GM10266 (cell line): ENCODE results near the gene FBXO31.
"Not testable (repeated sequence)": the region's sequence is repeated elsewhere in the genome, so short reads cannot be mapped to it uniquely, and the experiment has no call there.

ENCODE experiments used
- DNase-seq: peaks from one replicate; pipeline ENCODE4 v3.0.0; 2012; ENCODE audit errors: extremely low spot score
- TF ChIP-seq, protein P1 (sequence below): IDR thresholded peaks from 2 replicates; pipeline ENCODE4 v1.5.1; 2012; ENCODE audit warnings: mild to moderate bottlenecking, low read depth; ENCODE audit not compliant: control insufficient read depth, insufficient read depth; ENCODE audit errors: missing control alignments

The FBXO31 gene

DNA sequence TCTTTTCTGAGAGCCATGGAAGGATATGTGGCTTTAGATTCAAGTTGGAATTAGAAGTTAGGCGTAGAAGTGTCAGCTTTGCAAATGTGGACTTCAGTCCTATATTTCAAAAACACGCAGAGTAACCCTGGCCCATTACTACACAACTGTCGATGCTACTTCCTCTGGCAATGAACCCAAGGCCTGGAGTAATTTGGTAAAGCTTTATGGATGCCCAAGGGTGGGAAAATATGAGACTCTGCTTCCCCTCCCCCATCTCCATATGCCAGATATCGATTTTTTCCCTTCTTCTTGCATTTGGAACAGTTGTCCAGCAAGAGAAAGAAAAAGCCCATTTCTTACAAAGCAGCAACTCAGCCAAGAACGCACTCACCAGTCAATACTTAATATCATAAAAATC, 5.7 kb upstream of the FBXO31 start:
- TF ChIP-seq, protein P1, sequence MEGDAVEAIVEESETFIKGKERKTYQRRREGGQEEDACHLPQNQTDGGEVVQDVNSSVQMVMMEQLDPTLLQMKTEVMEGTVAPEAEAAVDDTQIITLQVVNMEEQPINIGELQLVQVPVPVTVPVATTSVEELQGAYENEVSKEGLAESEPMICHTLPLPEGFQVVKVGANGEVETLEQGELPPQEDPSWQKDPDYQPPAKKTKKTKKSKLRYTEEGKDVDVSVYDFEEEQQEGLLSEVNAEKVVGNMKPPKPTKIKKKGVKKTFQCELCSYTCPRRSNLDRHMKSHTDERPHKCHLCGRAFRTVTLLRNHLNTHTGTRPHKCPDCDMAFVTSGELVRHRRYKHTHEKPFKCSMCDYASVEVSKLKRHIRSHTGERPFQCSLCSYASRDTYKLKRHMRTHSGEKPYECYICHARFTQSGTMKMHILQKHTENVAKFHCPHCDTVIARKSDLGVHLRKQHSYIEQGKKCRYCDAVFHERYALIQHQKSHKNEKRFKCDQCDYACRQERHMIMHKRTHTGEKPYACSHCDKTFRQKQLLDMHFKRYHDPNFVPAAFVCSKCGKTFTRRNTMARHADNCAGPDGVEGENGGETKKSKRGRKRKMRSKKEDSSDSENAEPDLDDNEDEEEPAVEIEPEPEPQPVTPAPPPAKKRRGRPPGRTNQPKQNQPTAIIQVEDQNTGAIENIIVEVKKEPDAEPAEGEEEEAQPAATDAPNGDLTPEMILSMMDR = no peak
- DNase-seq = no peak

DNA sequence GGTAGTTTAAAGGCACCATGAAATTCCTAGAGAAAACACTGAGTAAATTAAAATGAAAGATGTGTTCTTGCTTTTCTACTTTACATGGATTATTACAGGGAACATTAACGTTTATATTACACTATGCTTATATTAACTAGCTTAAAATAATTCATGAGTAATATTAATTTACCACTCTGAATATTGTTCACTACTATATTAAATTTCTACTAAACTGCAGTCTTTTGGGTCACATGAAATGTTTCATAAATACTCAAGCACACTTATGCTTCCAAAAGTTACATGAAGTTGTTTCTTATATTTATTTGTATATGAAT, 5.2 kb upstream of the FBXO31 start:
- TF ChIP-seq, protein P1 = no peak
- no peak for DNase-seq

DNA sequence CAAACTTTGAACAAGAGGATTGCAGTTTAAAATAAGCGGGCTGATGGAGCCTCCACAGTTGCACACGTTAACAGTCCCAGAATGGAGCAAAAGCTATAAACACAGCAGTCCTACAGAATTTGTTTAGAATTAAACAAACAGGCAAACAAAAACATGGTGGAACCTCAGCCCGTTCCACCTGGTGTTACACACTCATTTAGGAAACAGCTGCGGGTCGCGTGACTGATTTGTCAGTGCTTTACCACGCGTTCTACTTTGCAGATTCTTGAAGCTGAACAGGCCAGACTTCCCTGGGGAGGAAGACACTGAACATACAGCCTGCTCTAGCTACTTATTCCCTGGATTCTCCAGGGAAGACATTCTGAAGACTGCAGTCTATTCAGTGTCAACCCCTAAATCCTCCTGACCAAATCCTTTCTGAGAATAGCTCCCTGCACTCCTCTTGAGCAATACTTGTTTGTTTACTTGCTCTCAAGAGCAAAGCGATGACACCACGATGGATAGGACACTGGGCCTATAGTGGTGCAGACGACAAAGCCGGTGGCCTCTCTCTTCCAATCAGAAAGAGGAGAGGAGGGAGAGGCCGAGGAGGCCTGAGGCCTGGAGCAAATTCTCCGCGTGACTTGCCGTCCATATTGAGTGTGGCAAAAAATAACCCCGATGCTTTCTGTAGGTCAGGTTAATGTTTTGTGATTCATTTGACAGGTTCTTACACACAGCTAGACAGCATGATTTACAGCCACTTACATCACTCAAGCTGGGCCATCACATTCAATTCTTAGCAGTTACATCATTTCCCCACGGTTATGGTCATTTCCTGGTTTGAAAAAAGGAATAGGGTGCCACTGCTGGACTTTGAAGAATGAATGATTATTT, 4.6 kb upstream of the FBXO31 start:
- DNase-seq = peak; percentile 91
- TF ChIP-seq, protein P1 = no peak

DNA sequence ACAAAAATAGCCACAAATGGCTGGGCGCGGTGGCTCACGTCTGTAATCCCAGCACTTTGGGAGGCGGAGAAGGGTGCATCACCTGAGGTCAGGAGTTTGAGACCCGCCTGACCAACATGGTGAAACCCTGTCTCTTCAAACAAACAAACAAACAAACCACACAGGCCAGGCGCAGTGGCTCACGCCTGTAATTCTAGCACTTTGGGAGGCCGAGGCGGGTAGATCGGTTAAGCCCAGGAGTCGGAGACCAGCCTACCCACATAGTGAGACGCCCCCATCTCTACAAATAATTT, 1.2 kb upstream of the FBXO31 start:
- not testable (repeated sequence) for DNase-seq

DNA sequence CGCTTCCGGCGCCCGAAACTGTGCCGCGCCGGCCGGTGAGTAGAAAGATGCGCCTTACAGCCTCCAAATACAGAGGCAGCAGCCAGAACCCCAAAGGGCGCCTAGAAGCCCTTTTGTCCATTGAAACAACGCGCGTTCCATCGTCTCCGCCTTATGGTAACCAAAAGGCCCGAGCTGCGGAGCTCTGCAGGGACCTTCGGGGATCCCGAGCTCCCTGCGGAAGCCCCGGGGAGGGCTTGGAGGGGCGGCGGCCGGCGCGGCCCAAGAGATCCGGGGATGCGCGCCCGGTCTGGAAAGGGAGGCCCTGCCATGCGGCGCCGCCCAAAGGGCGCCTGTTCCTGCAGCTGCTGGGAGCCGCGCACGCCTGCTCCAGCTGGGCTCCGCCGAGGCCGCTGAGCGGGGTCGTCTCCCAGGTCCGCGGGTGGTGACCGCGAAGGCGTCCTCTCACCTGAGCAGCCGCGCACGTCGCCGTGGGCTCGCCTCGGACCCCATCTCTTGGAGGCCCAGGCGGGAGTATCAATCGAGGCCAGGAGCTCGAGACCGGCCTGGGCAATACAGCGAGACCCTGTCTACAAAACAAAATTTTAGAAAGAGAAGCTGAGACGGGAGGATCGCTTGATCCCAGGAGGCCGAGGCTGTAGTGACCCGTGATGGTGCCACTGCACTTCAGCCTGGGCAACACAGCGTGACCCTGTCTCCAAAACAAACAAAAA, 742 bp upstream of the FBXO31 start:
- TF ChIP-seq, protein P1 = no peak
- peak; percentile 82 for DNase-seq

DNA sequence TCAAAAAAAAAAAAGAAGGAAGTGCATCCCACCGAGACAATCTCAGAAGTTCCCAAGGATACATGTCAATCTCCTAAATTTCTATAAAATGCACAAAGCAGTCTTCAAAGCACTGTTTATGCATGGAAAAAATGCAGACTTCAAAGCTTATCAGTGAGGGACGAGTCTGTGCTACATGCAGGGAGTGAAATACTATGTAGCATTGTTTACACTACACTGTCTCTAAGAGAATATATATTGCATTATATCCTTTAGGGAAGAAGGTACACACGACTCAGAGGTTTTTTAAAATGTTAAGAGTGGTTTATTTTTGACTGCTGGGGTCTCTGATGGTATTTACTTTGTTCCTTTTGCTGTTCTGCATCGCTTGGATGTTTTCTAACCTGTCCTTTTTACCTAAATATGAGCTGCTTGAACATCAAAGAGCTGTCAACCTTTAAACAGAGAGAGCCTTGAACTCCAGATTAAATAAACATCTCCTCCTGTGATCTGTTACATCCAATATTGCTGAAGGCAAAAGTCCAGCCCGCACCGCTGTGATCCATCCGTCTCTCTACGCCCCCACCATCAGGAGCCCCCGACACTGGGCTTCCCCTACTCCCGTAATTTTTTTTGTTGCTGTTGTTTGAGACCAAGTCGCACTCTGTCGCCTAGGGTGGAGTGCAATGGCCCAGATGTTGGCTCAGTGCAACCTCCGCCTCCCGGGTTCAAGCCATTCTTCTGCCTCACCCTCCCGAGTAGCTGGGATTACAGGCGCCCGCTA, 1.4 kb downstream of the FBXO31 start:
- DNase-seq = no peak
- TF ChIP-seq, protein P1 = no peak

DNA sequence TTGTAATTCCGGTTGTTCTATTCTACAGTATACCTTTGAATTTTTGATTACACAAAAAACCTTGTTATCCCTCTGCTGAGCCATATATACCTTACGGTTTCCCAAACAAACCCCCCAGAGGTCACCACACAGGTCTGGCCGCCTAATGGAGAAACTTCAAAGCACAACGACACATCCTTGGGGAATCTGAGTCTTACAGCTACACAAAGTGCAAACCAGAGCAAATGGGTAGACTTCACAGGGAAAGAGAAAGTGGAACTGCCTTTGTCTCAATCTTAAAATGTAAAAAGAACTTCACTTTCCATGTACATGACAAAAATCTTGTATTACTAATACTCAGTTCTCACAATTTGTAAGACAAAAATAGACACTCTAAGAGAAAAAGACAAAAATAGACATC, 2.7 kb downstream of the FBXO31 start:
- peak; percentile 54 for DNase-seq
- TF ChIP-seq, protein P1 = no peak
